Left lobe of liver (tissue), 2 donors: ENCODE results near the gene DLX2. TPM values are rescaled to one million over a fixed set of nuclear protein-coding genes. Genes with fewer than 3 reads are reported as not detected.
A peak's percentile ranks its signal among the peaks of the same experiment; 100 is the strongest.

Experiments
- ATAC-seq: fragments of 200-7000 bp; cut with Tn5 transposase; one replicate; pipeline ENCODE4 v1.9.1; 2020; ENCODE audit warnings: mild to moderate bottlenecking, moderate library complexity
- DNase-seq: peaks from one replicate; pipeline ENCODE4 v3.0.0-alpha.2; 2020; ENCODE audit warnings: low spot score
- total RNA-seq: library from RNA; stranded (reverse); gene quantifications from one replicate; pipeline ENCODE4 v1.2.1, GENCODE V29; 2021
- donor health status: DM: no; HTN: no; CAD: no; lungs with moderate emphysema.
- donor health status: DM: no; HTN: yes; CAD: no.

The DLX2 gene
- total RNA-seq, 1 donor from 2014 or later, result not detected

GRCh38 chr2:172107690-172108586, 5.2 kb upstream of the DLX2 start:
- DNase-seq (no peak), ATAC-seq (no peak)

DNA sequence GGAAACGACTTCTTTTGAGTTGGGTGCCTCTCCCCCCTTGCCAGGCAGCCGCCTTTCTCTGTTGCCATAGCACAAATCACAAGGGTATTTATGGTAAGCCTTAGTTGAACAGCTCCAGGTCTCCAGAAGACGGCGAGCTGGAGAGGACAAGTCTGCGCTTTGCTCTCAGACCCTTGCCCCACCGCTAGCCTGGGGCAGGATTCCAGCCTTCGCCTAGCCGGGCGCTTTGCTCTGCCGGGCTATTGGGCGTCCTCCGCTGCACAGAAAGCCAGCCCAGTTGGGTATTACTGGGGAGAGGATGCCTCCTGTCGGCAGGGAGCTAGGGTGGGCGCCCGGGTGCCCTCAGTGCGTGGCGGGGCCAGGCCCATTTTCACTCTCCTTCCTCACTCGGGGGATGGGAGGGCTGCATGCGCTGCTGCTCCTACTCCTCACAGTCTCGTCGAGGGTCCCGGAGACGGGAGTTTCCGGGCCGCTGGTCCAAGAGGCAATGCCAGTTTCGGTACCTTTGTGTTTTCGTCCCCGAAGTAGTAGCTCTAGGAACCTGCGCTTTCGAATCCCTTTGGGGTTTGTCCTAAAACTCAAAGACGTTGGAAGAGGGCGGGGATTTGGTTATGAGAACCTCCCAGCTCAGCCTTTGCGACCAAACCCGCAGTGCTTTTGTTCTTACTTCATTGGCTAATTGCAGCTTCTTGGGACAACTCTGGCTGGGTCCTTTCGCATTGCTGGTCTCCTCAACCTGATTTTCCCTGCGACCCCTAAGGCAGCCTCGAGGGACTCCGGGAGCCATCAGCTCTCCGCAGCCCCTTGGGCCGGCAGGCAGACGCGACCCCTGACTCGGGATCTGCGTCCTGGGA, 3.6 kb upstream of the DLX2 start:
- ATAC-seq, result peak; percentile 67
- no peak for DNase-seq

GRCh38 chr2:172105471-172106107, 2.9 kb upstream of the DLX2 start:
- DNase-seq, result no peak
- no peak for ATAC-seq

DNA sequence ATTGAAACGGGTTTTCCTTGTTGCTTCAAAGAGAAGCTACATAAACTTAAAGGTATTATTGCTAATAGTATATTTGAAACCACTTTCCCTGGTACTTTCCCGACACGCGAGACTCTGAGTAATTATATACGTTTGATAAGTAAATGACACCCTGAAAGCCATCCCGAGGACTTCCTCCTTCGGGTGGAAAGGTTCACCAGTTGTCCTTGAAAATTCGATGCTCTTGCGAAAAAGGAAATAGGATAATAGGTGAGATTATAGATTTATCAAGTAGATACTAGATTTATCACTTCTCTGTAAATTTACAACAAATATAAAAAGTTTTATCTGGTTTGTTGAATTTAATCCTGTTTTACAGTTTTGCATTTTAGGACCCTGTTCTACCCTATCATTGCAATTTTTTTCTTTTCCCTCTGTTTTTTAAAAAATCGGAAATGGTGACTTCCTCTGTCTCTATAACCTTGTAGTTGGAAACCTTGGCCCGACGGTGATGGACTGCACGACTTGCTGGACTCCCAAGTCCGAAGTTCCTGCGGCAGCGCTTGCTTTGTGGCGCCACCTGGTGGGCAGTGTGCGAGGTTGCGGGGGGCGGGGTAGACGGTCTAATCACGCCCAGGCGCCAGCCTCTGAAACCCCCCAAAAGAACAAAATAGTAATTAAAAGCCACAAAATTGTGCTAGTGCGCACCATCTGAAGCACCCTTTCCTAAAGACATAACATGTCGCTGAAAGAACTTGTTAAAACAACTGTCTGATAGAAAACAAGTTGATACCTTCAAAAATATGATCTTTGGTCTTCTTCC, 972 bp upstream of the DLX2 start:
- DNase-seq (peak; percentile 79), ATAC-seq (peak; percentile 84)

- DNase-seq (no peak), ATAC-seq (peak; percentile 6)
These were observed 794 bp downstream of the DLX2 start for GRCh38 chr2:172101821-172102390.

DNA sequence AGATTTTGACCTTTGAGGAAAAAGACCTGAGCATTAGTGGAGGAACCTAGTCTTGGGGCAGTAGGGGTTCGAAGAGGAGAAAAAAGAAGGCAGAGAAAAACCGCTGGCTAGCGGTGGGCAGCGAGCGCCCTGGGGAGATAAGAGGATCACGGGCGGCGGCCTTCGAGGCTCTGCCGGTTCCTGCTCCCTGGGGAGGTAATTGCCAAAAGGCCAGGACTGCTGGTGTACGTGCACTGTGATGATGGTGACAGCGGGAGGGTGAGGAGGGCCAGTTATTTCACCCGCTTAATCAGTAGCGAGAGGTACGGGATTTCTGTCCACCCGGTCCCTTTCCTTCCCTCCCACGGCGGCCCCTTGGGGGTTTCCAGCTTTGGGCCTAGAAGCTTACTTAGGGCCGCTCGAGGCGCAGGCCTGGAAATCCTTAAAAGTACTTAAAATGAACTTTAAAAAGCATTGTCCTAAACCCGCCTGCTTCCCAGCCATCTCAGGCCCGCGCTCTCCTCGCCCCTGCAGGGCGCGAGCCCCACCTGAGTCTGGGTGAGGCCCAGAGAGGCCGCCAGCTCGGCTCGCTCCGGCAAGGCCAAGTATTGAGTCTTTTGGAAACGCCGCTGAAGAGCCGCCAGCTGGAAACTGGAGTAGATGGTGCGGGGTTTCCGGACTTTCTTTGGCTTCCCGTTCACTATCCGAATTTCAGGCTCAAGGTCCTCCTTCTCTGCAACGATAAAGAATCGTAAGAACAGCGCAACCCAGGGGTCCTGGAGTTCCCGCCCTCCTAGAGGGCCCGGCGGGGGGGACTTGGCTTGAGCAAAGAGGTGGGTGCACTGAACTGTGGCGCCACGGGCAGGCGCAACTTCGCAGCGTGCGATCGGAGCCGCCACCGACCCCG, 1.5 kb downstream of the DLX2 start:
- no peak for ATAC-seq
- DNase-seq, result no peak

- ATAC-seq (no peak), DNase-seq (no peak)
These were observed 2.4 kb downstream of the DLX2 start for GRCh38 chr2:172100080-172100934.

- no peak for DNase-seq
- no peak for ATAC-seq
These were observed 3.1 kb downstream of the DLX2 start for GRCh38 chr2:172099472-172100079.

- ATAC-seq, result no peak
- no peak for DNase-seq
These were observed 3.8 kb downstream of the DLX2 start for GRCh38 chr2:172098650-172099471.

DNA sequence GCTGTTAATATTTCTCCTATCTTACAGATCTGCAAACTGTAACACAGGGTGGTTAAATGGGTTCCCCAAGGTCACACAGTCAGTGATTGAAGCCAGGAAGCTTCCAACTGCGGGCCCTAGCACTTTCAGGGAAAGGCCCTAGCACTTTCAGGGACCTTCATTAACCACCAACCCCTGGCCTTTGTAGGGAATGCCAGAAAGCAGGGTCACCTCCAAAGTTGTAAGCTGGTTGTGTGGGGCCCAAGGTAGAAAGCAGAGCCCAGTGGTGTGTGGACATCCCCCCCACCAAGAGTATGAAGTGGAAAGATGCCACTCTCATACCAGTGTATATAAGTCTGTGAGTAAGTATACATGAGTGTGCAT, 4.4 kb downstream of the DLX2 start:
- ATAC-seq (no peak), DNase-seq (no peak)

GRCh38 chr2:172097557-172098131, 5.1 kb downstream of the DLX2 start:
- no peak for ATAC-seq
- no peak for DNase-seq

- ATAC-seq (no peak), DNase-seq (no peak)
These were observed 5.8 kb downstream of the DLX2 start for GRCh38 chr2:172096626-172097547.

DNA sequence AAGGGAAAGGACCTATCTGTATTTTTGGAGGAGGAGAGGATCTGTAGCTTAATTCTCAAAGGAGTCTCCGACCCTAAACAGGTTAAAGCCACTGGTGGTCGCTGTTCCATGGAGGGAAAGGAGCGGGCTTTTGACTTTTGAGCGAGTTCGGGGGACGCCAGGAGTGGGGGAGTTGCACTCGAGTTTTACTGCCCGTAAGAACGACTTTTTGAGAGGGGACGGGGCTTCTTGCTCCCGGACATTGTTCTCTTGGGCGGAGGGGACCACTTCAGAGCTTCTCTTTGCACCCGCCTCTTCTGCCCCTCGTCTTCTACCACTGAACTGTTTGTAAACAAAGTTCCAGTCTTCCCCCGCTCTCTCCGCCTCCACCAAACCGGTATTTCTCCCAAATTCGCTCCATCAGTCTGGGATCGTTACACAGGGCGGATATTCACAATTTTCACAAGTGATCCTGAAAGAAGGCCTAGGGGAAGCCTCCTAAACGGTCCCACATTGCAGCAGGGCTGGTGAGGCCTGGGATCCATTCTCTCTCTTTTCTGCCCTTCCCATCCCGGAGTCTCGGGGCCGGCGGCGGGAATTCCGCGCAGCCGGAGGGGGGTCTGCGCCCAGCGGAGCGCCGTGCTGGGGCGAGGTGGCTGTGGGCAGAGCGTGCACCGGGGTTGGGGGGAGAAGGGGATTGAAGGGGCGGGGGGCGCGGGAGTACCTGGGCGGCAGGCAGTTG, 6.6 kb downstream of the DLX2 start:
- ATAC-seq (no peak), DNase-seq (no peak)

GRCh38 chr2:172095146-172095904, 7.4 kb downstream of the DLX2 start:
- DNase-seq, result no peak
- ATAC-seq, result peak; percentile 36
